Astrocyte of the cerebellum (primary cell): ENCODE measurements around the gene DUOX2.

Experiments
- DNase-seq: peaks from one replicate; pipeline ENCODE4 v3.0.0-alpha.2; 2011; ENCODE audit warnings: low read depth
- H3K4me3 ChIP-seq: 2 replicates; pipeline ENCODE4 v1.5.1; 2011; ENCODE audit warnings: mild to moderate bottlenecking, low read depth, low read length, moderate library complexity
- in situ Hi-C: cut with HindIII; loops from 2 replicates; pipeline ENCODE4 v1.10.0; 2017; ENCODE audit warnings: low sequenced_read_pairs
- TF ChIP-seq, protein P1 (sequence below): IDR thresholded peaks from 2 replicates; pipeline ENCODE4 v1.5.1; 2012; ENCODE audit warnings: low read length, low read depth, moderate library complexity, mild to moderate bottlenecking; ENCODE audit errors: missing control alignments

Gene DUOX2

DNA sequence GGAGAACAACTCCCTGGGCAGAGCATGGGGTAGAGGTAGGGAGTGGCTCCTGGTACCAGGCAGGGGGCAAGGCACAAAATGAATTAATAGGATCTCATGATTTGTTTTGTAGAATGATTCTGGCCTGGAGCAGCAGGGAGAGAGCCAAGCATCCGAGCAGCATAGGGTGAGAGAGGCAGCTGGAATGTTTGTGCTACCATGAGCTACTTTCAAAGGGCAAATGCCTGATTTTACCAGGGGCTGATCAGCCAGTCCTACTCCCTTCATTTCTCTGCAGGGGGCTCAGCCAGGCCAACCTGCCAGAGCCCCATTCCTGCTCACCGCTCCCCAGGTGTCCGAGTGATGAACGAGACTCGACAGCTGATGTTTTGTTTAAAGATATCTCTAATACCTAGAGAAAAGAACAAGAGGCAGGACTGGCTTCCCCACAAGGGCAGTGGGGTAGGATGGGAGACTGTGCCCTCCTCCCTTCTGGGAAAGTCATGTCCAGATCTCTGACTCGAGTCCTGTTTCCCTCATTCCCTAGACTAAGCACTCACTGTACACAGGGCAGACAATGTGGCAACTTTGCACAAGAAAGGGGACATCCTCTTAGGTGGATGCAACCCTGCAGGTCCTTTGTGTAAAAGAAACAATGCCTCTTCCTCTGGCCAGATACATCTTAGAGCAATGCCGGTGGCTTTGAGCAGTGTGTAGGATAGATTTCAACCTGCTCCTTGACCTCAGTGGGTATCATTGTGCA, 12.9 kb downstream of the DUOX2 start:
- no peak for DNase-seq
- in situ Hi-C loops: no loop called here
- H3K4me3 ChIP-seq: no peak overlapping the region
- TF ChIP-seq, protein P1, sequence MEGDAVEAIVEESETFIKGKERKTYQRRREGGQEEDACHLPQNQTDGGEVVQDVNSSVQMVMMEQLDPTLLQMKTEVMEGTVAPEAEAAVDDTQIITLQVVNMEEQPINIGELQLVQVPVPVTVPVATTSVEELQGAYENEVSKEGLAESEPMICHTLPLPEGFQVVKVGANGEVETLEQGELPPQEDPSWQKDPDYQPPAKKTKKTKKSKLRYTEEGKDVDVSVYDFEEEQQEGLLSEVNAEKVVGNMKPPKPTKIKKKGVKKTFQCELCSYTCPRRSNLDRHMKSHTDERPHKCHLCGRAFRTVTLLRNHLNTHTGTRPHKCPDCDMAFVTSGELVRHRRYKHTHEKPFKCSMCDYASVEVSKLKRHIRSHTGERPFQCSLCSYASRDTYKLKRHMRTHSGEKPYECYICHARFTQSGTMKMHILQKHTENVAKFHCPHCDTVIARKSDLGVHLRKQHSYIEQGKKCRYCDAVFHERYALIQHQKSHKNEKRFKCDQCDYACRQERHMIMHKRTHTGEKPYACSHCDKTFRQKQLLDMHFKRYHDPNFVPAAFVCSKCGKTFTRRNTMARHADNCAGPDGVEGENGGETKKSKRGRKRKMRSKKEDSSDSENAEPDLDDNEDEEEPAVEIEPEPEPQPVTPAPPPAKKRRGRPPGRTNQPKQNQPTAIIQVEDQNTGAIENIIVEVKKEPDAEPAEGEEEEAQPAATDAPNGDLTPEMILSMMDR: no peak

DNA sequence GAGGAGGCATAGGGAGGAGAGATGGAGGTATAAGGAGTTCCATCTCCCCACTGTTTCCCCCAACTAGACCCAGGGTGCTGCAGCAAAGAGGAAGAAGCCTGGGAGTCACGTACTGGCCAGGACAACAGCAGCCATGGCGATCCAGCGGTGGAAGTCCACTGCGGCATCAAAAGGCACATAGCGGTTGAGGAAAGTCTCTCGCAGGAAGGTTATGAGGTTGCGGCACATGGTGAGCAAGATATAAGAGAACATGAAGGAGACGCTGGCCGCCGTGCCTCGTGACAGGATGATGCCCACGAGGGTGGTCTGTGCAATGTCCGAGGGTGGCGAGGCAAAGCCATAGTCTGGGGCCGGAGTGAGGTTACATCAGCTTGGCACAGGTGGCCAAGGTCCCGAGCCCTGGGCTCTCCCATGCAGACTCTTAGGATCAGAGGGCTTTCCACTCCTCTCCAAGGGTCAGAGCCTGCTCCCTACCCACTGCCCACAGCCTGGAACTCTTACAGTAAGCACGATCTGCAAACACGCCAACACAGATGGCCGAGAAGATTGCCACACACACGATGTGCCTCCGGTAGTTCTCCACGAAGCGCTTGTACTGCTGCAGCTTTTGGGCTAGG, 14.3 kb downstream of the DUOX2 start:
- TF ChIP-seq, protein P1: no peak
- no peak overlapping the region for H3K4me3 ChIP-seq
- DNase-seq: no peak
- in situ Hi-C loops: no loop called here

DNA sequence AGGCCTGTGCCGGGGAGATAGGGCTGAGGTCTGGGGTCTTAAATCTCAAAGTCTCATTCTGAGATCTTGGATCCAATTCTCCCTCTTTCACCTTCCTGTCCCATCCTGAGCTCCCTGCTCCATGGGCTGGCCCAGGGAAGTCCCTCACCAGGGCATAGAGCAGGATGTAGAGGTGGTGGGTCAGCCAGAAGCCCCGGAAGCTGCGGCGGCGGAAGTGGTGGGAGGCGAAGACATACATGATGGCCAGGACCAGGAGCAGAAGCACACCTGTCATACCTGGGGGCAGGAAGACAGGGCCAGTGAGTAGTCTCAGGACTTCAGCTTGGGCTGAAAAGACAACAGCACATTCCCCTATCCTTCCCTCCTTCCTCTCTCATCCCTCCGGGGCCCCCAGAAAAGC, 16.5 kb downstream of the DUOX2 start:
- TF ChIP-seq, protein P1: no peak
- in situ Hi-C loops: no loop called here
- no peak overlapping the region for H3K4me3 ChIP-seq
- DNase-seq: no peak

DNA sequence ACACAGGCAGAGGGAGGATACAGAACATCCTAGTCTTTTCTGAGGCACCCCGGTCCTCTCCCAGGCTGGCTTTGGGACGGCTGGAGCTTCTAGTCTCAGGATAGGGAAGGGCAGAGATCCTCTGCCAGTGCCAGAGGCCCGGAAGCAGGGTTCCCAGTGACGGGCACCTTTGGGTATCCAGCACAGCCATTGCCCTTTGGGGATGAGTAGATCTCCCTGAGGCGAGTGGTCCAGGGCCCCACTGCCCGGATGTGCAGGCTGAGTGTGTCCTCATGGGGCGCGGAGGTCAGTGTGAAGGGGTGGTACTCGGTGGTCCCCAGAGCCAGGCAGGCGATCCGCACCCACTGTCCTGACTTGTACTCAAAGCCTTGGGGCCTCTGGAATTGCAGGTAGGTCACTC, 18.3 kb downstream of the DUOX2 start:
- H3K4me3 ChIP-seq: no peak overlapping the region
- DNase-seq: no peak
- in situ Hi-C loops: no loop called here
- TF ChIP-seq, protein P1: no peak

DNA sequence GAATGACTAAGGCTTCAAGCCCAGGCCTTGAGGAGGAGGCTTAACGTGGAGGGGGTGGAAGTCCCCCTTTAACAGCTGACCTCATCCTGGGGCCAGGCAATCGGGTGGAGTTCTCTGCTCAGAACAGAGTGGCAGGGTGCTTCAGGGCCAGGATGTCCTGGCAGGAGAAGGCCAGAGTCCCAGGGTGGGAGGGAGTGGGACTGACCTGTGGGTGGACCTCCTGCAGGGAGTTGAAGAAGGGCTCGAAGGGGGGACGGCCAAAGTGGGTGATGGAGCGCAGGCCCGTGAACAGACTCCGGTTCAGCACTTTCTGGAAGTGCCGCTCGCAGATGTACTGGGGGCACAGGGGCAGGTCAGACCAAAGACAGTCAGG, 19.6 kb downstream of the DUOX2 start:
- DNase-seq: no peak
- TF ChIP-seq, protein P1: no peak
- H3K4me3 ChIP-seq: no peak overlapping the region
- in situ Hi-C loops: no loop called here

DNA sequence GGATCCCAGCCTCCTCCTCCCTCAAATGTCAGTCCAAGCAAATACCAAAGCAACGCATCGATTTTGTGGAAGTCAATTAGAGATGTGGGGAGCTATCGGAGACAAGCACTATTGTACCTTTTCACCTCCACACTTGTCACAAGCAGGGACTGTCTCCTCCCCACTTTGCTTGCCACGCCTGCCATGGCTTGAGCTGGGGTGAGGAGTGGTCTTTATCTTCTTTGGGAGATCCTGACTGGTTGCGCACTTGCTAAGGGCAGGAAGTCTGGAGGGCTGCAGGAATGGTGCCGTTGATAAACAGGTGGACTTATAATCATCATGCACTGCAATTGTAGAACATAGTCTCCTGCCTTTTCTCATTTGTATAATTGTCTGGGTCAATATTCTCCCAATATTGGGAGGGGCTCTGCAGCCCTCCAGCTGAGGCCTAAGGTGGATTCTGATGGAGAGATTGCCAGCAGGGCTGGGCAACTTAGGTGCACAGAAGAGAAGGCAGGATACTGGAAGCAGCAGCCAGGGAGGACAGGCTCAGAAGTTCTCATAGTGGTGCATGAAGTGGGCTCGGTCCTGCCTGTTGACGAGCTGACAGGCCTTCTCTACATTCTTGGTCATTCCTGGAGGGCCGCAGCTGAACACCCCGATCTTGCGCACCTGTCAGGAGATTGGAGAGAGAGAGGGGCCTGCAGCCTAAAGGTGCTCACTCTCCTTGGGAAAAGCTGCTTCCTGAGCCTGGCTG, 20.2 kb downstream of the DUOX2 start:
- no peak overlapping the region for H3K4me3 ChIP-seq
- in situ Hi-C loops: no loop called here
- TF ChIP-seq, protein P1: no peak
- no peak for DNase-seq
